RWPE1 (cell line): ENCODE data around the gene DEPDC1B.

Source experiments
- CTCF ChIA-PET: fragments of 350-600 bp; sonication (Branson Sonifier 250); formaldehyde crosslinking; extraction: SDS; loops from one replicate; lab custom pipeline; 2021; lab: Yijun Ruan, JAX
- POLR2A ChIA-PET: fragments of 400-600 bp; formaldehyde crosslinking; extraction: SDS; loops from one replicate; lab custom pipeline; 2020; ENCODE audit warnings: antibody characterized with exemption; ENCODE audit not compliant: low non-redundant PET; lab: Yijun Ruan, JAX
- DNase-seq: peaks from one replicate; pipeline ENCODE4 v3.0.0; 2012; ENCODE audit warnings: low spot score
- H3K27ac ChIP-seq: fragments of 450-650 bp; 2 replicates; pipeline ENCODE4 v1.5.1; 2017
- TF ChIP-seq, protein P1 (sequence below): fragments of 450-650 bp; conservative IDR thresholded peaks from 2 replicates; pipeline ENCODE4 v1.5.1; 2017; ENCODE audit warnings: low read depth, mild to moderate bottlenecking

The DEPDC1B gene

DNA sequence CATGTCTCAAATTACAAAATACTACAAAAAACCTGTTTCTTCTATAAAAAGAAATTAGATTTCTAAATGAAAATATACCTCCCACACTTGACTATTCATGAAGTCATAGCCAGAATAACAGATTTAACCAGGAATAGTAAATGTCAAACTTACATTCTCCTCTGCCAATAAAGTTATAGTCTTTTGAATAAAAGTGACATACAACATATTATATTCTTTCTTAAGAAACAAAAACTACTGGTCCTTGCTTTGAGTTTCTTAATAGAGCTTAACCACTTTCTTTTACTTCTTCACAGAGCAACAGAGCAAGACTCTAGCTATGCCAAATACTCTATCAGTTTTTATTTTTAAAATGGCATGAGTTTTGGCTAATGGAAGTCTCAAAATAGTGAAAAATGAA, 61.7 kb downstream of the DEPDC1B start:
- TF ChIP-seq, protein P1, sequence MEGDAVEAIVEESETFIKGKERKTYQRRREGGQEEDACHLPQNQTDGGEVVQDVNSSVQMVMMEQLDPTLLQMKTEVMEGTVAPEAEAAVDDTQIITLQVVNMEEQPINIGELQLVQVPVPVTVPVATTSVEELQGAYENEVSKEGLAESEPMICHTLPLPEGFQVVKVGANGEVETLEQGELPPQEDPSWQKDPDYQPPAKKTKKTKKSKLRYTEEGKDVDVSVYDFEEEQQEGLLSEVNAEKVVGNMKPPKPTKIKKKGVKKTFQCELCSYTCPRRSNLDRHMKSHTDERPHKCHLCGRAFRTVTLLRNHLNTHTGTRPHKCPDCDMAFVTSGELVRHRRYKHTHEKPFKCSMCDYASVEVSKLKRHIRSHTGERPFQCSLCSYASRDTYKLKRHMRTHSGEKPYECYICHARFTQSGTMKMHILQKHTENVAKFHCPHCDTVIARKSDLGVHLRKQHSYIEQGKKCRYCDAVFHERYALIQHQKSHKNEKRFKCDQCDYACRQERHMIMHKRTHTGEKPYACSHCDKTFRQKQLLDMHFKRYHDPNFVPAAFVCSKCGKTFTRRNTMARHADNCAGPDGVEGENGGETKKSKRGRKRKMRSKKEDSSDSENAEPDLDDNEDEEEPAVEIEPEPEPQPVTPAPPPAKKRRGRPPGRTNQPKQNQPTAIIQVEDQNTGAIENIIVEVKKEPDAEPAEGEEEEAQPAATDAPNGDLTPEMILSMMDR = no peak
- ChIA-PET POLR2A (no interaction called here), CTCF (interaction anchor here (0.5 kb wide), 1 partner anchor 243 kb away, joined by 3 read pairs; no protein-coding TSS in a partner anchor)
- H3K27ac ChIP-seq = no peak overlapping the region
- DNase-seq = no peak

DNA sequence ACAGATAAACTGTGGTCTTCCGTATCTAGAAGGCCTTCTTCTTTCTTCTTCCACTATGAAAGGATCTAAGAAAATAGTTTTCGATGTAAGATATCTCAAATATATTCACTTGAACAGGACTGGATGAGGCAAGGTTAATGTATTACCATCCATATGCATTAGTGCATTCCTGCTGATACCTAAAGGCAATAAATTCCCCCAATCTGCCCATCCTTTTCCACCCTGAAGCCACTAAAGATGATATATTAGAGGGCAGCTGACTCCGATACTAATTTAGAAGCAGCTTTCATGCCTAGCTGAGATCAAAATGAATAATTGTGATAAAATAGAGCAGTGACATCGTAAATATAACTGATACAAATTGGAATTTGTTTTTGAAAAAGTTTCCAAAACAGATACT, 63.3 kb downstream of the DEPDC1B start:
- ChIA-PET POLR2A (no interaction called here), CTCF (interaction anchor here (0.6 to 0.8 kb wide), 2 partner anchors 21 to 74 kb away, joined by 3 read pairs; no protein-coding TSS in a partner anchor)
- TF ChIP-seq, protein P1 = no peak
- no peak for DNase-seq
- no peak overlapping the region for H3K27ac ChIP-seq

DNA sequence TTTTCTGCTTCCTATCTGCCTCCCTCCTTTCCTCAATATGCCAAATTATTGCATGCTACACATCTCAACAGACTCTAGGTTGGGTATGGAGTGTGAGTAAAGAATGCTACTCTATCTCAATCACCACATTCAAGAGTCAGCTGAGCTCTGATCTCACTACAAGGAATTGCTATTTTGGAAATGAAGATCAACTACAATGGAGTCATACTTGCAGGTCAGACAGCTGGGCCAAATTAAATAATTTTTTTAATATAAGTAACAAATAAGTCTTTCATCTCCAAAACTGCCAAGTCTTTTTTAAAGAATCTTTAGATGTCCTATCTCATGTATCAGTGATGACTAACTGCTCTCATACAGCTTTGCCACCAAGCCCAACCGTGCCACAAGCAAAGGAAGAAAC, 64.0 kb downstream of the DEPDC1B start:
- TF ChIP-seq, protein P1 = no peak
- CTCF ChIA-PET = interaction anchor here (0.6 kb wide), 2 partner anchors 21 to 22 kb away, joined by 3 read pairs; no protein-coding TSS in a partner anchor
- H3K27ac ChIP-seq = no peak overlapping the region
- POLR2A ChIA-PET = no interaction called here
- DNase-seq = no peak

DNA sequence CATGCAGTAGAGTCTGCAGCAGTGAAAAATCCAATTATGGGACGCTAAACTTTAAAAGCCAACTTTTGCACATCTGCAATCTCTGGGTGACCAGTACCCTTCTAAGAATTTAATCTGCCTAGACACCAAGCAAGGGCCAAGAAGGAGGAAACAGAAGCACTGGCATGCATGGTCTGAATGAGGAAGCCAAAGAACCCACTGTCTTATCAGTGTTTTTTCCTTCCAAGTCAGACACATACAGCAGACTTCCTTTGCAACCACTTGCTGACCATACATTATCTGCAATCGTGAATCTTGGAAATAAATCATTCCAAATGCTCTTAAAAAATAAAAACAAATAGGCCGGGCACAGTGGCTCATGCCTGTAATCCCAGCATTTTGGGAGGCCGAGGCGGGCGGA, 65.9 kb downstream of the DEPDC1B start:
- CTCF ChIA-PET = no interaction called here
- DNase-seq = no peak
- POLR2A ChIA-PET = interaction anchor here (0.6 kb wide), 1 partner anchor 1209 kb away, joined by 3 read pairs; no protein-coding TSS in a partner anchor
- TF ChIP-seq, protein P1 = no peak
- H3K27ac ChIP-seq = no peak overlapping the region

DNA sequence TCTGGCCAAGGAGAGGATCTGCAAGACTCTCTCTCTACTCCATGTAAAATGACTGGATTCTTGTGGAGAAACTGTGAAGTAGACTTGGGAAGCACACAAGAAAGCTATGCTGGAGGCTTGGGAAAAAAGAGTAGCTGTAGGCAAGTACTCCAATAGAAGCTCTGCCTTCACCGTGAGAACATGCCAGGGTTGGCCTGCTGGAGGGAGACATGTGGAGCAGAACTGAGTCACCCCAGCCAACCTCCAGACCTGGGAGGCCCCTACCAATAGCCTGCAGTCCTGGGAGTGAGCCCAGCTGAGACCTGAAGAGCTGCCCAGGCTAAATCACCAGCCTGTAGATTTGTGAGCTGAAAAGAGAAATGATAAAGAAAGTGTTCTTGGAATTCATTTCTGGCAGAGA, 66.6 kb downstream of the DEPDC1B start:
- peak; percentile 11 for DNase-seq
- ChIA-PET POLR2A (interaction anchor here (0.6 kb wide), 1 partner anchor 1209 kb away, joined by 3 read pairs; no protein-coding TSS in a partner anchor), CTCF (interaction anchor here (0.6 kb wide), 1 partner anchor 1459 kb away, joined by 3 read pairs; no protein-coding TSS in a partner anchor)
- no peak overlapping the region for H3K27ac ChIP-seq
- TF ChIP-seq, protein P1 = no peak

DNA sequence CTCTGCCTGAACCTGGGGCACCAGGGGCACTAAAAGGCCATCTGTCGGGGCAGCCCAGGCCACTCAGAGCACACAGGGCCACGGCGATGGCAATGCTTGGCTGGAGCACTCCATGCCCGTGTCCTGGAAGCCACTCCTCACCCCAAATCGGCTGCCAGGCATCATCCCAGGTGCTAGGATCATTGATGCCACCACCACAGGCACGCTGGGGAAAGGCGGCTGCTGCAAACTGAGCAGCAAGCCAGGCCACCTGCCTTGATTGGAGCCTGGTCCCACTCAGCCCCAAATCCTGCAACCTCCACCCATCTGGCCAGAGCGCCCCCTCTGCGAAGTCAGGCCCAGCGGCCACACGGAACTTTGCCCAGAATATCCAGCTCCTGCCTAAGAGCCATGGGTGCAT, 67.8 kb downstream of the DEPDC1B start:
- no peak overlapping the region for H3K27ac ChIP-seq
- TF ChIP-seq, protein P1 = no peak
- DNase-seq = no peak
- ChIA-PET POLR2A (no interaction called here), CTCF (no interaction called here)
